HG02588 (cell line): ENCODE measurements around the gene GLTPD2.

Experiments used
- ATAC-seq: cut with Tn5 transposase; IDR thresholded peaks from one replicate; pipeline ENCODE4 v1.9.1; 2021; ENCODE audit warnings: mild to moderate bottlenecking, moderate library complexity; ENCODE audit not compliant: unreplicated experiment

Gene GLTPD2

DNA sequence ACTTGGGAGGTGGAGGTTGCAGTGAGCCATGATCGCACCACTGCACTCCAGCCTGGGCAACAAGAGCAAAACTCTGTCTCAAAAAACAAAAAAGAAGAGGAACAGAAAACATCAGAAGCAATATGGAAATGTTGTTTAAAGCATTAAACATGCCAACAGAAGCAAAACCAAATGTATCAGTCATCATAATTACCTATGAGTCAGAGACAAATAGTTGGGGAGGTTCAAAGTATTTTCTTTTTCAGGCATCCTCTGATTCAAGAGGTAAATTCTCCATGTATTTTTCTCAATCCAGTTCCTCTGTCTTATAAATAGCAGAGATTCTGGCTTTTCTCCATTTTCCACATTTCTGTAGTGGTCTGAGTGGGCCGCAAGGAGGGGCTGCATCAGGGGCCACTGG lies 19.1 kb upstream of the GLTPD2 start:
- ATAC-seq = no peak

DNA sequence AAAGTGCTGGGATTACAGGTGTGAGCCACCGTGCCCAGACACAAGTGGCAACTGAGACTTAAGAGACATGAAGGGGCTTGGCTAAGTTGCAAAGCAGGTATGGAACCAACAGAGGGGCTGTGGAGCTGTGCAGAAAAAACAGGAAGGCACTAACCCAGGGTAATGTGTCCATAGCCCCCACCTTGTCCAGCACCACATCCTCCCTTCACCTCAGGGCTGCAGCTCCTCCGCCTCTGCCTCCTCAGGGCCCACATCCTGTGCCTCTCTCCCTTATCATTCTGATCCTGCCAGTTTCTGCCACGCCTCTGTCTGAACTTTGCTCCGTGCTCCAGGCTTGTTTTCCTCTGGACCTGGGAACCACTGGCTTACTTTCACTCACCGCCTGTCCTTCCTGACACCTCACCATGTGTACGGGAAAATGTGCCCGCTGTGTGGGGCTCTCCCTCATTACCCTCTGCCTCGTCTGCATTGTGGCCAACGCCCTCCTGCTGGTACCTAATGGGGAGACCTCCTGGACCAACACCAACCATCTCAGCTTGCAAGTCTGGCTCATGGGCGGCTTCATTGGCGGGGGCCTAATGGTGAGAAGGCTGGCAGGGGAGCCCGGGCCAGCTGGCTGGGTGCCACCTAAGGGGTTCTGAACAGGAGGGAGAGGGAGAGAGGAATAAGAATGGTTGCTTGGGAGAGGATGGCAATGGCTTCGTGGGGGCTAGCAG lies 17.1 kb upstream of the GLTPD2 start, which contains the start of gene TM4SF5:
Gene TM4SF5, plus strand, starts transcription at position 368 of the 716 bp plus-strand sequence. Its CDS starts 37 bp downstream, at position 405.
- no peak for ATAC-seq

DNA sequence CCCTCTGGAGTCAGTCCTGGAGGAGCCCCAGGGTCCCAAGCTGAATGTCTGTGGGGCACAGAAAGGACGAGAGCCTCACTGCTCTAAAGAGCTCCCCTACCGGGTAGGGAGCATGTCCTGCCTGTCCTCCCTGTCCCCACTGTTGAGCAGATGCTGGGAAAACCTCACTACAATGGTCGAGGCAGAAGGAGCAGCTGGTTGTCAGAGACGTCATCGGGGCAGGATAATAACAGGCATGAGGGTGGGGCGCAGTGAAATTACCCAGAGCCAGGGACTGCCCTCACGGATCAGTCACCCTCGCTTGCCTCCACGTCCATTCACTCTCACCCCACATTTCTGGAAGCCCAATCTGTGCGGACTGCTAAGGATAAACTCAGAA lies 16.5 kb upstream of the GLTPD2 start:
- ATAC-seq = no peak

DNA sequence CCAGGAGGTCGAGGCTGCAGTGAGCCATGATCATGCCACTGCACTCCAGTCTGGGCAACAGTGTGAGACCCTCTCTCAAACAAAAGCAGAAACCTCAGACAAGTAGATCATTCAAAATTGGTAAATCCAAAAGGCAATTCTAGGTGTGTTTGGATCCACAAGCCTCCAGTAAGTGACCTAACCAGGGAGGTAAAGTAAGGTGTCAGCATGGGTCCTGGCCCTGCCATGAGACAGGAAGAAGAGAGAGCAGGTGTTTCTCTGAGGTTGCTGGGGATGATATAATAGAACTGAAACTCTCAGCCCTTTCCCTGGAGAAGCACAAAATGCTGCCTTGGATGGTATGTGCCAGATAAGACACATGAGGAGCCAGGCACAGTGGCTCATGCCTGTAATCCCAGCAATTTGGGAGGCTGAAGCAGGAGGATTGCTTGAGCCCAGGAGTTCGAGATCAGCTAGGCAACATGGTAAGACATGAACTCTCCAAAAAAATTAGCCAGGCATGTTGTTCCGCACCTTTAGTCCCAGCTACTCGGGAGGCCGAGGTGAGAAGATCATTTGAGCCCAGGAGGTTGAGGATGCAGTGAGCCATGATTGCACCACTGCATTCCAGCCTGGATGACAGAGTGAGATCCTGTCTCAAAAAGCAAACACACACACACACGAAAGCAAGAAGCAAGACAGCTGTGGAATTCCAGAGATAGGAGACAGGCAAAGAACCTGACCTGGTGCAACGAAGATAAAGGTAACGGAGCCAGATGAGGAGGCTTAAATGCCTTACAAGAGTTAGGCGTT lies 10.6 kb upstream of the GLTPD2 start:
- no peak for ATAC-seq

DNA sequence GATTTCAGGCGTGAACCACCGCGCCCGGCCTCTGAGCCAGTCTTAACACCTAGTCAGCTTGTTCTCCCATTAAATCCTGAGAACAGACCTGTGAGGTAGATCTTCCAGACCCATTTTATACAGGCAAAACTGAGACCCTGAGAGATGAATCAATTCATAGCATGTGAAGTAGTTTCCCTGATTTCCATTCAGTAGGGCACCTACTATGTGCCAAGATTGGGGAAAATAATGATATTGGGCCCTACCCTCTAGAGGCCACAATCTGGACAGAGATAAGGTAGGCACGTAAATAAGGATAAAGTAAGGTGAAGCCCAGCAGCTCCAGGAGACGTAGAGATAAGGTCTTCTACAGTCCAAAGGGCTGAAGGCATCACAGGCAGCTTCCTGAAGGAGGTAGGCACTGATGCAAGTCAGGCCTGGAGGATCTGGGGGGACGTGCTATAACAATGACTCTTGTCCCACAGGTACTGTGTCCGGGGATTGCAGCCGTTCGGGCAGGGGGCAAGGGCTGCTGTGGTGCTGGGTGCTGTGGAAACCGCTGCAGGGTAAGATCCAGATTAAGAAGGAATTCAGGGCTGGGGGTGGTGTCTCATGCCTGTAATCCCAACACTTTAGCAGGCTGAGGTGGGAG lies 8.3 kb upstream of the GLTPD2 start:
- ATAC-seq = no peak

DNA sequence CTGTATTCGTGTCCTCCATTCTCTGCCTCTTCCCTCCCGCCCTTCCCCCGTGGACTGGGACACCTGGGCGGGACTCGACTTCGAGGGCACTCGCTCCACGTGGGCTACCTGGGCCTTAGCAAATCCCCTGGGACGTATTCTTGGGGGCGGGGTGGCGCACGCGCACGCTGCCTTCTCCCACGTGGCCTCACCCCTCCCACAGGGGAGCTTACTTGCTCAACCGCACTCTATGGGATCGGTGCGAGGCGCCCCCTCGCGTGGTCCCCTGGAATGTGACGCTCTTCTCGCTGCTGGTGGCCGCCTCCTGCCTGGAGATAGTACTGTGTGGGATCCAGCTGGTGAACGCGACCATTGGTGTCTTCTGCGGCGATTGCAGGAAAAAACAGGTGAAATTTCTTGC lies 6.1 kb upstream of the GLTPD2 start:
- ATAC-seq = no peak

- no peak for ATAC-seq
Observed at GRCh38 chr17:4785311-4786105, 3.3 kb upstream of the GLTPD2 start.

- no peak for ATAC-seq
Observed at GRCh38 chr17:4786106-4786511, 2.7 kb upstream of the GLTPD2 start, which contains the start of gene VMO1. Gene VMO1, minus strand, starts transcription at chr17:4786364. Its CDS starts 12 bp downstream, at chr17:4786352.

DNA sequence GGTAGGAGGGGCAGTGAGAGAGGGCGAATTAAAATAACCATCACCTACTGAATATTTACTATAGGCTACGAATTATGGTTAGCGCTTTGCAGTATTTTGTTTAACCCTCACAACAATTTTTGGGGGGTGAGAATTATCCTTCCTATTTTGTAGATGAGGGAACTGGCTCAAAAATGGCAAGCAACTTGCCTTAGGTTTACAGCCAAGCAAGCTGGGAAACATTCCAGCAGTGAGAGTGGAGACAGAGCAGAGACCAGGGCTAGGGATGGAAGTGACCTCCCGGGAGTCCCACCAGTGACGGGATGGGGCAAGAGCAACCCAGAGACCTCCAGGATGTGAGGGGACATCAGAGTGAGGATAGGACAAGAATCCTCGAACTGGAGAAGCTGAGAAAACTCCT lies 2.2 kb upstream of the GLTPD2 start:
- ATAC-seq = no peak

GRCh38 chr17:4788159-4788806 lies 481 bp upstream of the GLTPD2 start:
- ATAC-seq = no peak

GRCh38 chr17:4789701-4789950 lies 862 bp downstream of the GLTPD2 start:
- ATAC-seq = no peak

- peak; percentile 84 for ATAC-seq
Observed at GRCh38 chr17:4789951-4790704, 1.4 kb downstream of the GLTPD2 start.

- no peak for ATAC-seq
Observed at GRCh38 chr17:4790705-4791088, 1.9 kb downstream of the GLTPD2 start.

GRCh38 chr17:4795168-4795567 lies 6.4 kb downstream of the GLTPD2 start:
- no peak for ATAC-seq

DNA sequence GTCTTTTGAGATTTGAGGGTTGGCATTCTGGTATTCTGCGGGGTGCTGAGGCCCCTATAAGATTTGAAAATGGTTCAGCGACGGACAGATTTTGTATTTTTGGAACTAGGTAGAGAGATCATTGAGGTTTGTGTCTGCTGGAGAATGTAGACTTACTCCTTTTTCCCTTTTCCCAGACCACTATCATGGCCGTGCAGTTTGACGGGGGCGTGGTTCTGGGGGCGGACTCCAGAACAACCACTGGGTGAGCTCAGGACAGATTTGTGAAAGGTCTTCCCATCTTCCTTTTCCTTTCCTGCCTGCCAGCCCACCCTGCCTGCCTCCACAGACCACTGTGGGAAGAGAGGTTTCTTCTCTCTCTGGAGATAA lies 7.8 kb downstream of the GLTPD2 start:
- ATAC-seq = no peak

DNA sequence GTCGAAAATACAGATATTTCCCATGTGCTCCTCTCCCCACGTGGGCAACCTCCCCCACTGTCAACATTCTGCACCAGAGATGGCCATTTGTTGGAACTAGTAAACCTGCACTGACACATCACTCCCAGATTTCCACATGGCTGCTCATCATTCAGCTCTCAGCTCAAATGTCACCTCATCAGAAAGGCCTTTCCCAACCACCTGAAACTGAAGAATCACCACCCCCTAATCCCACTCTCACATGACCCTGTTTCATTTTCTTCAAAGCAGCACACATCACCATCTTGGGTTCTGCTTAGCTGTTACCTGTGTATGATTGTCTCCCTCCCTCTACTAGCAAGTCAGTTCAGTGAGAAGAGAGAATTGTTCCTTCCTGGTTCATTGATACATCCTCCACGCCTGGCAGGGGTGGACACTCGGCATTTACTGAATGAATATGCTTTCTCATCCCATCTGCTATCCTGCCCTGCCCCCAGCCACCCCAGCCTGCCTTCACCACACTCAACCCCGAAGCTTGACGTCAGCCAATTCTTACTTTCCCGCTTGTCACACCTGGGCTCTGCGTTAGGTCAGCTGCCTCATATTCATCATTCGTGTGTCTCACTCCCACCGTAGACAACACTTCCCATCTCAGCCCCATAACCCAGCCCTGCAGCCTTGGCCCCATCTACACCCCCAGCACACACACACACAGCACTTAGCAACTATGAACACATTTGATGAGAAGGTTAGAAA lies 11.9 kb downstream of the GLTPD2 start:
- no peak for ATAC-seq

DNA sequence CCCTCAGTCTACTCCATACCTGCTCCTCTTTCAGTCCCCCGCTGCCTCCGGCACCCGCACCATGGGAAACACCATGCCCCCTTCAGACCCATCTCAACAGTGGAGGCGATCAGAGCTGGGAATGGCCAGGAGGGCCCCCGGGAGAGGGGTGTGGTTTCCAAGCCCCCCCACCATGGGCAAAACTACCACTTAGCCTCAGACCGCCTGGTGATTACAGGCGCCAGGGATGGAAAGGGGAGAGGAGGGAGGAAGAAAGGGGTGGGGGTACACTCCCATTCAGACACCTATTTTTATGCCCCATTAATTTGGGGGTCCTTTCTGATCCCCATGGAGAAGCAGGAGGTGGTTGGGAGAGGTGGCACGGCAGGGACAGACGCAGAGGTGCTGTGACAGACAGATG lies 13.5 kb downstream of the GLTPD2 start, which contains the start of gene C17orf114:
Gene C17orf114, minus strand, starts transcription at position 101 of the 400 bp plus-strand sequence.
- no peak for ATAC-seq

- no peak for ATAC-seq
Observed at GRCh38 chr17:4806456-4806776, 17.7 kb downstream of the GLTPD2 start.

DNA sequence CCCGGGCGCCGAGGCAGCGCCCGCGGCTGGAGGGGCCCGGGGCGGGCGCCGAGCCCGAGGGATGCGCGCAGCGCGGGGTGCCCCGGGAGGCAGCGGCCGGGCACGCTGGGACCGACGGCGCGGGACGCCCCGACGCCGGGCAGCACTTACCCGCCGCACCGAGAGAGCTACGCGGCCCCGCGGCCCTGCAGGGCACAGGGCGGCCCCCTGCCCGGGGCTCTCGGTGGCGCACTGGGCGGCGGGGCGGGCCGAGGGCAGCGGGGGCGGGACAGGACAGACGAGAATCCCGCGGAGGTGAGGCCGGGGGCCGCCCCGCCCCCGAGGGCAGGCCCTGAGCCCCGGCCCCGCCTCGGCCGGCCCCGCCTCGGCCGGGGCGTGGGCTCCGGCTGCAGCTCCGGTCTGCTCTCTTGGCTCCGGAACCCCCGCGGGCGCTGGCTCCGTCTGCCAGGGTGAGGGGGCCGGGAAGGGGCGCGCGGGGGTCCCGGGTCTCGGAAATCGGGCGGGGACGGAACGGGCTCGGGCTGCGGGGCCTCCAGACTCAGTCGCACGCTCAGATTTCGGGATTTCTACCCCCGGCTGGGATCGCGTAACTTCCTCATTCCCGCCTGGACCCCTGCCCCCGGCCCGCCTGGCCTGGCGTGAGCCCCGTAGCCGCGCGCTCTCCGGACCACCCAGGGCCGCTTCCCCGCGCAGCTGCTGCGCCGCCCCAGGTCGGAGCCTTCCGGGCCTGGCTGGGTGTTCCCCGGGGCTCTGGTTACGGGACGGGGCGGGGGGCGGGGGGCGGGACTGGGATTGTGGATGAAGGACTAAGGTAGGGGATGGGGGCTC lies 18.2 kb downstream of the GLTPD2 start, which contains the start of gene PLD2:
Gene PLD2, plus strand, starts transcription at position 376 of the 828 bp plus-strand sequence. CDS start 621 bp downstream, outside the sequence.
- peak; percentile 82 for ATAC-seq
